Suprapubic skin (tissue), 4 donors: Measurements from ENCODE around the gene CPNE5.

Experiments used
- CTCF ChIP-seq, 2 donors: fragments of 200-600 bp in 1 of 2; fragments of 450-650 bp in 1 of 2; sonication (generic) in 1 of 2; IDR thresholded peaks; one replicate each; pipeline ENCODE4 v1.5.1; 2016 to 2019; ENCODE audit warnings: antibody characterized with exemption in 2 of 2, mild to moderate bottlenecking in 1 of 2, moderate library complexity in 1 of 2
- EP300 ChIP-seq: sonication (generic); formaldehyde crosslinking; IDR thresholded peaks from one replicate; pipeline ENCODE4 v1.6.1; 2017; ENCODE audit warnings: antibody characterized with exemption
- POLR2A ChIP-seq, 2 donors: fragments of 450-650 bp; IDR thresholded peaks; one replicate each; pipeline ENCODE4 v1.6.1; 2017; ENCODE audit warnings: antibody characterized with exemption in 2 of 2, mild to moderate bottlenecking in 2 of 2, moderate library complexity in 2 of 2
- POLR2AphosphoS5 ChIP-seq, 3 donors: sonication (generic); formaldehyde crosslinking; IDR thresholded peaks; one replicate each; pipeline ENCODE4 v1.6.1; 2017; ENCODE audit warnings: antibody characterized with exemption in 3 of 3

GRCh38 chr6:36797653-36798052, 41.6 kb downstream of the CPNE5 start:
- TF ChIP-seq CTCF (IDR thresholded peaks at IDR 0.05) (no peak), POLR2A (IDR thresholded peaks at IDR 0.05) (no peak), POLR2AphosphoS5 (IDR thresholded peaks at IDR 0.05) (no peak), EP300 (no peak)
